ENCODE results near the gene ATP1A2.

ATP1A2 gene

DNA sequence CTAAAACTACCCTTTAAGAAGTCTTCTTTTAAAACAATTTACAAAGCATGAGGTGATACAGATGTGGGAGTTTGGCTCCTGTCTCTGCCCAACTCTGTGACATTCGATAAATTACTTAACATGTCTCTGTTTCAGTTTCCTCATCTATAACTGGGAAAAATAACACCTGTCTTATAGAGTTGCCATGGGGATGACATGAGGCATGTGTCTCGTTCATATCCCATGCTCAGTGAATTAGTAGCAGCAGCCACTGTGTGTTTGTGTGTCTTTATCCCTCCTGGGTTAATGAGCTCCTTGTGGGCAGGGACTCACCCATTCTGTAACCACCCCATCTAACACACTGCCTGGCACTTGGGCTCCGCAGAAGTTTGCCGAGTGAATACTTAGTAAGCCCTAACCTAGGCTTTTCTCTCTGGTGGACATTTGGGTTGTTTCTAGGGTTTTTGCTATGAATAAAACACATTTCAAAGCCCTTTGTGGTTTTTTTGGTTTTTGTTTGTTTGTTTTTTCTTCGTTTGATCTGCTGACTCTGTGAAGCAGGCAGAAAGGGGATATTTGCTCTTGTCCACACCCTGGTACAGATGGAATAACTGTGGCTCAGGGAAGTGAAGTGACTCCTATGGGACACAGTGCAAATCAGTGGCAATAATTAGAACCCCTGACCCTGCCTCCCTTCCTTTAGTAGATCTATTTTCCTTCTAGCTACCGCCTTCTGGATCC lies 35.0 kb upstream of the ATP1A2 start:
- H3K36me3 ChIP-seq (ENCODE audit: low read length) = no peaks in the 10 kb centered on the region
- TF ChIP-seq EZH2phosphoT487 (conservative IDR thresholded peaks at IDR 0.05; ENCODE audit: low read length) = no peak
- TF ChIP-seq, protein P1, sequence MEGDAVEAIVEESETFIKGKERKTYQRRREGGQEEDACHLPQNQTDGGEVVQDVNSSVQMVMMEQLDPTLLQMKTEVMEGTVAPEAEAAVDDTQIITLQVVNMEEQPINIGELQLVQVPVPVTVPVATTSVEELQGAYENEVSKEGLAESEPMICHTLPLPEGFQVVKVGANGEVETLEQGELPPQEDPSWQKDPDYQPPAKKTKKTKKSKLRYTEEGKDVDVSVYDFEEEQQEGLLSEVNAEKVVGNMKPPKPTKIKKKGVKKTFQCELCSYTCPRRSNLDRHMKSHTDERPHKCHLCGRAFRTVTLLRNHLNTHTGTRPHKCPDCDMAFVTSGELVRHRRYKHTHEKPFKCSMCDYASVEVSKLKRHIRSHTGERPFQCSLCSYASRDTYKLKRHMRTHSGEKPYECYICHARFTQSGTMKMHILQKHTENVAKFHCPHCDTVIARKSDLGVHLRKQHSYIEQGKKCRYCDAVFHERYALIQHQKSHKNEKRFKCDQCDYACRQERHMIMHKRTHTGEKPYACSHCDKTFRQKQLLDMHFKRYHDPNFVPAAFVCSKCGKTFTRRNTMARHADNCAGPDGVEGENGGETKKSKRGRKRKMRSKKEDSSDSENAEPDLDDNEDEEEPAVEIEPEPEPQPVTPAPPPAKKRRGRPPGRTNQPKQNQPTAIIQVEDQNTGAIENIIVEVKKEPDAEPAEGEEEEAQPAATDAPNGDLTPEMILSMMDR (IDR thresholded peaks at IDR 0.05; ENCODE audit: insufficient read depth, low read length, poor library complexity, severe bottlenecking) = no peak
- no peaks in the 10 kb centered on the region for H3F3A ChIP-seq (ENCODE audit: insufficient read depth)
- H3K4me2 ChIP-seq (ENCODE audit: low read depth, low read length, poor library complexity, severe bottlenecking) = no peak overlapping the region
- H3K9ac ChIP-seq (ENCODE audit: low read length) = no peak overlapping the region
- no peaks in the 10 kb centered on the region for H3K9me2 ChIP-seq (replicated peaks; ENCODE audit: insufficient read depth, low read length)
- H3K4me3 ChIP-seq (ENCODE audit: insufficient read depth, low read length, poor library complexity, severe bottlenecking) = no peak overlapping the region
- H3K79me2 ChIP-seq (ENCODE audit: insufficient read depth, low read length) = no peaks in the 10 kb centered on the region
- no peak overlapping the region for H2AFZ ChIP-seq (ENCODE audit: low read depth, low read length, severe bottlenecking)
- no peaks in the 10 kb centered on the region for H3K27me3 ChIP-seq (ENCODE audit: low read length)
- no peak overlapping the region for H3K27ac ChIP-seq (ENCODE audit: low read depth, low read length)
- no peaks in the 10 kb centered on the region for H4K20me1 ChIP-seq (ENCODE audit: low read depth, low read length)
- H3K9me3 ChIP-seq (ENCODE audit: insufficient read depth, low read length) = no peaks in the 10 kb centered on the region

DNA sequence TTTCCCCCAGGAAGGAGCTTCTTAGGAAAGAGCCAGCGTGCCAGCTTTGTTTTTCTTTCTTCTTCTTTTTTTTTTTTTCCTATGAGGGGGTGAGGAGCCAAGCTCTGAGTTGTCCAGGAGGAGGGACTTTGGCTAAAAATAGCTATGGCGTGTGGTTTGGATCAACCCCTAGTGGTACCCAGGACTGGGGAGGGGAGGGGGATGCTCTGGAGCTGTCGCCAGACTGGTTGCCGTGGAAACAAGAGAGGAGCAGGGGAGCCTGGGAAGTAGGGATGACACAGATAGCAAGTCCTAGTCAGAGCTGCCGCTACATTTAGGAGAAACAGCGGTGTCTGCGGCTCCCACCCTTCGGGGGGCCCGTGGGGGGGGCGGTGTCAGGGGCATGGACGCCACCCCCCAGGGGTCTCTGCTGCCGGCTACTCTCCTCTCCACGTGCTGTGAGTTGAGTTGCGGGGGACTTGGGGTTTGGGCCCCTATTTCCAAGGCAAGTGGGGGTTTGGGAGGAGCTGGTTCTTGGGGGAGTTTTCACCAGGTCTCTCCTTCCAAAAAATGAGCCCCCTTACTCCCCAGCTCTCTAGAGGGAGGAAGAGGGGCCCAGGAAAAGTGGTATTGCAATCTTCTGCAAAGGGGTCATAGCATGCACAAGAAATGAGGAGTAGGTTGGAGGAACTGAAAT lies 34.2 kb upstream of the ATP1A2 start, which contains the start of gene KCNJ9:
Gene KCNJ9 (plus strand): TSS at position 278 of the 676 bp plus-strand sequence. CDS start 2,493 bp downstream, outside the sequence.
- no peaks in the 10 kb centered on the region for H3K9me3 ChIP-seq (ENCODE audit: insufficient read depth, low read length)
- TF ChIP-seq EZH2phosphoT487 (conservative IDR thresholded peaks at IDR 0.05; ENCODE audit: low read length) = no peak
- H3K36me3 ChIP-seq (ENCODE audit: low read length) = no peaks in the 10 kb centered on the region
- H3K27me3 ChIP-seq (ENCODE audit: low read length) = no peaks in the 10 kb centered on the region
- no peak within 1 kb of the TSS for H3K27ac ChIP-seq (ENCODE audit: low read depth, low read length)
- H3K4me3 ChIP-seq (ENCODE audit: insufficient read depth, low read length, poor library complexity, severe bottlenecking) = no peak within 1 kb of the TSS
- H2AFZ ChIP-seq (ENCODE audit: low read depth, low read length, severe bottlenecking) = no peak within 1 kb of the TSS
- H3K9me2 ChIP-seq (replicated peaks; ENCODE audit: insufficient read depth, low read length) = no peaks in the 10 kb centered on the region
- no peak within 1 kb of the TSS for H3K9ac ChIP-seq (ENCODE audit: low read length)
- no peaks in the 10 kb centered on the region for H4K20me1 ChIP-seq (ENCODE audit: low read depth, low read length)
- H3F3A ChIP-seq (ENCODE audit: insufficient read depth) = no peaks in the 10 kb centered on the region
- no peaks in the 10 kb centered on the region for H3K79me2 ChIP-seq (ENCODE audit: insufficient read depth, low read length)
- H3K4me2 ChIP-seq (ENCODE audit: low read depth, low read length, poor library complexity, severe bottlenecking) = no peak within 1 kb of the TSS

DNA sequence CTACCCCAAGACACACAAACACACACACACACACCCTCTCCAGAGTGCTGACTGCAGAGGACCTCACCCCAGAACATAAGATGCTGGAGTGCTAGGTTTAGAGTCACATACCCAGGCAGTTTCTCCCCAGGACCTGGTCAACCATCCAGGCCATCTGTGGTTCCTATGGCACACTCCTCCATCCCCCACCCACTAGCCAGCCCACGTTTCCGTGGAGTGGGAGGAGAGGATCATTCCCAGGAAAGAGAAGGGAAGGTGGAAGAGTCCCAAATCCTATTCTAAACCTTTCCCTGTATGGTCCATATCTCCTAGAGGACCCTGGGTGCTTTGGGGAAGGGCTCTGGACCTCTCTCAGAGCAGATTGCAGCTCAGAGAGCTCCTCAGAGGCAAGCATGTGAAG lies 33.1 kb upstream of the ATP1A2 start:
- H3K27me3 ChIP-seq (ENCODE audit: low read length) = no peaks in the 10 kb centered on the region
- TF ChIP-seq EZH2phosphoT487 (conservative IDR thresholded peaks at IDR 0.05; ENCODE audit: low read length) = no peak
- TF ChIP-seq, protein P1 (IDR thresholded peaks at IDR 0.05; ENCODE audit: insufficient read depth, low read length, poor library complexity, severe bottlenecking) = no peak
- H3K79me2 ChIP-seq (ENCODE audit: insufficient read depth, low read length) = no peaks in the 10 kb centered on the region

DNA sequence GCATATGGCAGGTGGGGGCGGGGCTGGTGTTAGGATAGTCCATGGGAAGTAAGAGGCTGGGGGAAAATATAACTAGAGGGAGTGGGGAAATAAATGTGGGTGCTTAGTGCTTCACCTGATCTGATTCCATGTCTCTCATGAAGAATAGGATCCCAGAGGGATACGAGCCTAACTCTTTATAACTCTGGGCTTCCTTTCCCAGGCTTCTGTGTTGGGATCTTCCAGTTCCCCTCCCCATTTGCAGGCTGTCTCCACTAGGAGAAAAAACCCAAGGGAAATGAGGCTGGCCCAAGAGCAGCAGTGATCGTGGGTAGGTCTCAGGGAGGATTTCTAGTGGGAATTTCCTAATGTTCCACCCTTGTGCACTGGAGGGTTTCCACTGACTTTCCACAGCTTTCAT lies 32.6 kb upstream of the ATP1A2 start:
- no peaks in the 10 kb centered on the region for H3K27me3 ChIP-seq (ENCODE audit: low read length)
- TF ChIP-seq EZH2phosphoT487 (conservative IDR thresholded peaks at IDR 0.05; ENCODE audit: low read length) = no peak
- TF ChIP-seq, protein P1 (IDR thresholded peaks at IDR 0.05; ENCODE audit: insufficient read depth, low read length, poor library complexity, severe bottlenecking) = no peak

More for the DNA sequence above, 33.1 kb upstream of the ATP1A2 start:
- Histone ChIP-seq H2AFZ (ENCODE audit: low read depth, low read length, severe bottlenecking) (no peak overlapping the region), H4K20me1 (ENCODE audit: low read depth, low read length) (no peaks in the 10 kb centered on the region), H3K9me3 (ENCODE audit: insufficient read depth, low read length) (no peaks in the 10 kb centered on the region), H3K36me3 (ENCODE audit: low read length) (no peaks in the 10 kb centered on the region), H3F3A (ENCODE audit: insufficient read depth) (no peaks in the 10 kb centered on the region), H3K4me2 (ENCODE audit: low read depth, low read length, poor library complexity, severe bottlenecking) (no peak overlapping the region), H3K4me3 (ENCODE audit: insufficient read depth, low read length, poor library complexity, severe bottlenecking) (no peak overlapping the region), H3K27ac (ENCODE audit: low read depth, low read length) (no peak overlapping the region), H3K9ac (ENCODE audit: low read length) (no peak overlapping the region), H3K9me2 (replicated peaks; ENCODE audit: insufficient read depth, low read length) (no peaks in the 10 kb centered on the region)

More for the DNA sequence above, 32.6 kb upstream of the ATP1A2 start:
- no peak overlapping the region for H3K4me3 ChIP-seq (ENCODE audit: insufficient read depth, low read length, poor library complexity, severe bottlenecking)
- no peaks in the 10 kb centered on the region for H3F3A ChIP-seq (ENCODE audit: insufficient read depth)
- no peaks in the 10 kb centered on the region for H3K9me2 ChIP-seq (replicated peaks; ENCODE audit: insufficient read depth, low read length)
- H3K36me3 ChIP-seq (ENCODE audit: low read length) = no peaks in the 10 kb centered on the region
- no peak overlapping the region for H3K9ac ChIP-seq (ENCODE audit: low read length)
- no peaks in the 10 kb centered on the region for H4K20me1 ChIP-seq (ENCODE audit: low read depth, low read length)
- H3K79me2 ChIP-seq (ENCODE audit: insufficient read depth, low read length) = no peaks in the 10 kb centered on the region
- no peak overlapping the region for H3K27ac ChIP-seq (ENCODE audit: low read depth, low read length)
- no peaks in the 10 kb centered on the region for H3K9me3 ChIP-seq (ENCODE audit: insufficient read depth, low read length)
- no peak overlapping the region for H3K4me2 ChIP-seq (ENCODE audit: low read depth, low read length, poor library complexity, severe bottlenecking)
- no peak overlapping the region for H2AFZ ChIP-seq (ENCODE audit: low read depth, low read length, severe bottlenecking)

All from SU-DHL-6 (cell line).